ENCODE data around the gene TBX19. TPM values are rescaled to one million over a fixed set of nuclear protein-coding genes. Genes with fewer than 3 reads are reported as not detected.

TBX19 gene
- total RNA-seq (1 to 10 TPM; 2.7 TPM), polyA plus RNA-seq (ENCODE audit: insufficient read depth, low read depth, low replicate concordance) (1.9 TPM)
- long read RNA-seq, donor 1: 0 reads
- long read RNA-seq, donor 2: 0 reads

DNA sequence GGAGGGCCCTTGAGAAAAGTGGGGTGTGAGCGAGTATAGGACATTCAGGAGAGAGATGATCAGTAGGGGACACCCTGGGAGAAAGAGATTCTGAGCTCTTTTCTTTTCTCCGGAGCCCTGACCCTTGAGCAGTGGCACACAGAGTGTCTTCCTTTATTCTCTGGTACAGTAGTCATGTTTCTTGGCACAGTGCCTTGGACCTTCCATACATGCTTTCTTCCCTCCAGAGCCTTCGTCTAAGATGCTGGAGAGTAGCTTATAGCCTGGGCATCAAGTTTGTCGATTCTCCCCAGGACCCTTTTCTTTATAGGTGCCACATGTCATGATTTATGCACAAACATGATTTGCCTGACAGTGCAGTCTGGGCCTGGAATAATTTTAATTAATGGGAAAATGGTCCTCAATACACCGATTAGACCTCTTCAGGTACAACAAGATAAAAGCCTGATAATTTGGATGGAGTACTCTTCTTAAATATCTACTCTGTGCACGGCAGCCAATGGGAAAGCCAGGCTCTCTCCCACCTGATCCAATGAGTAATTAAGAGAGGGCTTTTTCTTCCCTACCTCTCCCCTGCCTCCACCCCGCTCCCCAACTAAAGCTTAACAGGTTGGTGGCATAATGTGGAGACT lies at the start of gene TBX19:
TBX19 (plus strand) TSS at position 582 of the 632 bp plus-strand sequence. CDS start 214 bp downstream, outside the sequence.
- intact Hi-C loops (cut with DNase I; ENCODE audit: low total_unique reads): no loop called here
- Histone ChIP-seq H3K27ac (no peak within 1 kb of the TSS), H3K36me3 (ENCODE audit: low read depth, missing control alignments) (no peaks in the 10 kb centered on the region), H3K9me3 (no peaks in the 10 kb centered on the region), H3K4me1 (no peaks in the 10 kb centered on the region), H3K4me3 (no peak within 1 kb of the TSS), H3K27me3 (no peaks in the 10 kb centered on the region)
- TF ChIP-seq, protein P1, sequence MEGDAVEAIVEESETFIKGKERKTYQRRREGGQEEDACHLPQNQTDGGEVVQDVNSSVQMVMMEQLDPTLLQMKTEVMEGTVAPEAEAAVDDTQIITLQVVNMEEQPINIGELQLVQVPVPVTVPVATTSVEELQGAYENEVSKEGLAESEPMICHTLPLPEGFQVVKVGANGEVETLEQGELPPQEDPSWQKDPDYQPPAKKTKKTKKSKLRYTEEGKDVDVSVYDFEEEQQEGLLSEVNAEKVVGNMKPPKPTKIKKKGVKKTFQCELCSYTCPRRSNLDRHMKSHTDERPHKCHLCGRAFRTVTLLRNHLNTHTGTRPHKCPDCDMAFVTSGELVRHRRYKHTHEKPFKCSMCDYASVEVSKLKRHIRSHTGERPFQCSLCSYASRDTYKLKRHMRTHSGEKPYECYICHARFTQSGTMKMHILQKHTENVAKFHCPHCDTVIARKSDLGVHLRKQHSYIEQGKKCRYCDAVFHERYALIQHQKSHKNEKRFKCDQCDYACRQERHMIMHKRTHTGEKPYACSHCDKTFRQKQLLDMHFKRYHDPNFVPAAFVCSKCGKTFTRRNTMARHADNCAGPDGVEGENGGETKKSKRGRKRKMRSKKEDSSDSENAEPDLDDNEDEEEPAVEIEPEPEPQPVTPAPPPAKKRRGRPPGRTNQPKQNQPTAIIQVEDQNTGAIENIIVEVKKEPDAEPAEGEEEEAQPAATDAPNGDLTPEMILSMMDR (IDR thresholded peaks at IDR 0.05): no peak
- TF ChIP-seq POLR2A (IDR thresholded peaks at IDR 0.05): no peak
- 77 to 83% methylated on average over 7 of the region's 7 CpGs for WGBS, 2 donors
- DNase-seq: no peak

DNA sequence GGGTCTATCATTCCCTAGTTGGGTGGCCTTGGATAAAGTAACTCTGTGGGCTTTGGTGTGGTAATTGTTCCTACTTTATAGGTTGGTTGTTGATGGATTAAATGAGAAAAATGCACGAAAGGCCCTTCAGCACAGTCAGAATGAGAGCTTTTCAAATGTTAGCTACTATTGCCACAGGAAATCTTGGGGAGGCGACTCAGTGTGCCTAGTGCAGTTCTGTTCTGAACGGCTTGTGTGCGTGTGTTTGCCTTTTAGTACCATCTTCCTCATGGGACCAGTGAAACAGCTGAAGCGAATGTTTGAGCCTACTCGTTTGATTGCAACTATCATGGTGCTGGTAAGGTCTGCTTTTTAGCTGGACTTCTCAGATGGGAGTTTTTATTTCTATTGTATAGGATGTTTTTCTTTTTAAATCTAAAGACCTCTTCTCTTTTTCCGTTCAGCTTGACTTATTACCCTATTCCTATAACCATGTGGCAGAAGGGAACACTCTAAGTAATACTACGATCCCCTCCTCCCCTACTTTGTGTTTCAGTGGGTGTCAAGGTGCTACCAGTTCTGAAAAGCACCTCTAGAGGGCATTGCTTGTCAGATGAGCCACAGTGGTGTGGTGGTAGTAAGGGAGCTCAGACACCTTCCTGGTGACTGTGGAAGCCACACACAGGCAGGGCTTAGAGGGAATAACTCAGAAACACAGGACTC lies 45.7 kb upstream of the TBX19 start:
- Histone ChIP-seq H3K27me3 (no peaks in the 10 kb centered on the region), H3K27ac (peak overlapping the region in 1 of 2 donors; percentile 52), H3K36me3 (ENCODE audit: low read depth, missing control alignments) (no peaks in the 10 kb centered on the region), H3K4me1 (peaks cover 16% of the 10 kb centered on the region), H3K4me3 (no peak overlapping the region), H3K9me3 (no peaks in the 10 kb centered on the region)
- TF ChIP-seq POLR2A (IDR thresholded peaks at IDR 0.05): no peak
- TF ChIP-seq, protein P1 (IDR thresholded peaks at IDR 0.05): no peak
- intact Hi-C loops (cut with DNase I; ENCODE audit: low total_unique reads): no loop called here
- 89 to 93% methylated on average over 8 of the region's 8 CpGs for WGBS, 2 donors
- DNase-seq: no peak

DNA sequence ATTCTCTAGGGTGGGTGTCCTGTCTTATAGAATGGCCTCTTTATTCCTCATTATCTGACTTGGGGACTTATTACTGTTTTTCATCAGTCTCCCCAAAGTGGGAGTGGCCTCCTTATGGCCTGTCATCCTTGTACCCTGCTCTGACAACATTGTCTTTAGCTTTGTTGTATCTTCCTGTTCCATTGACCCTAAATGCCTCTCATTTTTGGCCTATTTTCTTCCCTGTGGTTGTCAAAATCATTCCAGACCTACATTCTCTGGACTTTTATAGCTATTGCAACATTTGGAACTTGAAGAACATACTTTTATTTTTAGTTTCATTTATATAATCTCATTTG lies 45.2 kb upstream of the TBX19 start:
- H3K4me3 ChIP-seq: no peak overlapping the region
- intact Hi-C loops (cut with DNase I; ENCODE audit: low total_unique reads): no loop called here
- H3K36me3 ChIP-seq (ENCODE audit: low read depth, missing control alignments): no peaks in the 10 kb centered on the region
- H3K4me1 ChIP-seq: peaks cover 16% of the 10 kb centered on the region
- H3K27ac ChIP-seq: peak overlapping the region; percentile 1 to 52
- H3K27me3 ChIP-seq: no peaks in the 10 kb centered on the region
- TF ChIP-seq, protein P1 (IDR thresholded peaks at IDR 0.05): no peak
- no peak for TF ChIP-seq POLR2A (IDR thresholded peaks at IDR 0.05)
- no peak for DNase-seq
- H3K9me3 ChIP-seq: no peaks in the 10 kb centered on the region

DNA sequence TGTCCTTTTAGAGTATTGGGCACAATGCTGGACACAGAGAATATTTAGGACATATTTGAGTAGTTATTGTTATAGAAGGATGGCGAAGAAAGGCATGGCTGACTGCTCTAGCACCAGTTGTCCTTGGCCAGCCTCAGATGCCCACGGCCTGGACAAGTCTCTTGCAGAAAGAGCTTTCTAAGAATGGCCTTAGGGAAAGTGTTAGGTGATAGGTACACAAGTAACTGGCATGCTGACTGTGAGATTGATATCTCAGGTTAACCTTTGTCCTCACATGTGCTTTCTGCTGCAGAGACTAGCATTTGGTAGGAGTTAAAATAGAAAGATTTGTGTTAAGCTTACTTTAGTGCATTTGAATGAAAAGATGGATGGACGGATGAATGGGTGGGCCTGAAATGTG lies 44.7 kb upstream of the TBX19 start:
- intact Hi-C loops (cut with DNase I; ENCODE audit: low total_unique reads): no loop called here
- WGBS, 2 donors: 79 to 80% methylated on average over 3 of the region's 3 CpGs
- Histone ChIP-seq H3K27ac (peak overlapping the region; percentile 1 to 52), H3K27me3 (no peaks in the 10 kb centered on the region), H3K9me3 (no peaks in the 10 kb centered on the region), H3K4me3 (no peak overlapping the region), H3K4me1 (peaks cover 16% of the 10 kb centered on the region), H3K36me3 (ENCODE audit: low read depth, missing control alignments) (no peaks in the 10 kb centered on the region)
- no peak for DNase-seq
- no peak for TF ChIP-seq POLR2A (IDR thresholded peaks at IDR 0.05)
- TF ChIP-seq, protein P1 (IDR thresholded peaks at IDR 0.05): no peak

Measured in testis (tissue), 5 donors.